K562 (cell line): Measurements from ENCODE around the gene SHLD1. TPM values are rescaled to one million over a fixed set of nuclear protein-coding genes. Genes with fewer than 3 reads are reported as not detected.
A peak's percentile ranks its signal among the peaks of the same experiment; 100 is the strongest.

ENCODE experiments used
- ATAC-seq: fragments of 200-7000 bp; cut with Tn5 transposase; 3 replicates; pipeline ENCODE4 v1.9.1; 2020; ENCODE audit warnings: moderate library complexity
- BruUV-seq: library from RNA; stranded (reverse); fragments of 400-500 nt; replicated peaks from 2 replicates; lab custom pipeline; 2021; lab: Mats Ljungman, UMichigan
- CTCF ChIA-PET: fragments of 300-600 bp; formaldehyde crosslinking; extraction: SDS; loops from one replicate; lab custom pipeline; 2021; ENCODE audit warnings: low intra/inter-chr PET ratio; lab: Yijun Ruan, JAX
- POLR2A ChIA-PET: fragments of 300-600, 350-650 bp; sonication (Branson Sonifier 250); formaldehyde crosslinking; extraction: SDS; loops from one replicate; lab custom pipeline; 2021; ENCODE audit warnings: antibody characterized with exemption, inconsistent platforms; lab: Yijun Ruan, JAX
- DNase-seq, 4 experiments: peaks; one replicate each; pipeline versions ENCODE4 v3.0.0 to v3.0.0-alpha.2; 2011 to 2018; ENCODE audit warnings: low spot score in 3 of 4, mixed read lengths in 3 of 4; ENCODE audit errors: extremely low read depth in 1 of 4
- FAIRE-seq: peaks from 2 replicates; lab custom pipeline; 2011; peaks lifted over from hg19 to GRCh38; lab: Jason Lieb, UNC
- H2AFZ ChIP-seq: 2 replicates; pipeline ENCODE4 v1.6.0; 2011; ENCODE audit warnings: low read depth, low read length, control low read depth, inconsistent platforms
- H3K27ac ChIP-seq: fragments of 200-600 bp; 3 replicates; pipeline ENCODE4 v1.8.0; 2011; ENCODE audit warnings: low read depth, mild to moderate bottlenecking, control low read depth, inconsistent platforms, low read length, moderate library complexity, mixed read lengths; ENCODE audit errors: extremely low read depth
- H3K27me3 ChIP-seq, 2 experiments: fragments of 300-600 bp in 1 of 2; 2 replicates in 1 of 2; 3 replicates in 1 of 2; pipeline versions ENCODE4 v1.6.0 to v1.8.0; 2011; ENCODE audit warnings: inconsistent platforms in 2 of 2, low read length in 2 of 2, mild to moderate bottlenecking in 1 of 2, mixed read lengths in 1 of 2, moderate library complexity in 1 of 2; ENCODE audit not compliant: control insufficient read depth in 2 of 2, insufficient read depth in 2 of 2
- H3K36me3 ChIP-seq: fragments of 300-600 bp; 3 replicates; pipeline ENCODE4 v1.8.0; 2011; ENCODE audit warnings: mild to moderate bottlenecking, low read length, inconsistent platforms; ENCODE audit not compliant: control insufficient read depth, insufficient read depth
- H3K4me1 ChIP-seq, 2 experiments: fragments of 200-600 bp in 1 of 2; replicated peaks in 1 of 2; 2 replicates in 1 of 2; 3 replicates in 1 of 2; pipeline versions ENCODE4 v1.5.1 to v1.8.0; 2011; ENCODE audit warnings: inconsistent platforms in 2 of 2, low read length in 2 of 2, mild to moderate bottlenecking in 1 of 2, mixed read lengths in 1 of 2, moderate library complexity in 1 of 2; ENCODE audit not compliant: control insufficient read depth in 2 of 2, insufficient read depth in 2 of 2
- H3K4me2 ChIP-seq: 2 replicates; pipeline ENCODE4 v1.6.1; 2011; ENCODE audit warnings: low read length, control low read depth, inconsistent platforms, mixed read lengths; ENCODE audit not compliant: insufficient read depth
- H3K4me3 ChIP-seq: fragments of 200-600 bp; sonication (generic), shearing (Covaris generic); 2 replicates; pipeline ENCODE4 v1.5.1; 2016; ENCODE audit warnings: control low read depth, inconsistent platforms
- H3K79me2 ChIP-seq: fragments of 200-600 bp; 3 replicates; pipeline ENCODE4 v1.8.0; 2011; ENCODE audit warnings: low read length, inconsistent platforms; ENCODE audit not compliant: control insufficient read depth, insufficient read depth
- H3K9ac ChIP-seq, 2 experiments: 2 replicates each; pipeline versions ENCODE4 v1.6.0 to v1.6.1; 2011; ENCODE audit warnings: low read depth in 2 of 2, low read length in 2 of 2, control low read depth in 1 of 2, inconsistent platforms in 1 of 2, mild to moderate bottlenecking in 1 of 2, mixed read lengths in 1 of 2; ENCODE audit not compliant: insufficient read depth in 1 of 2
- H3K9me1 ChIP-seq: one replicate; pipeline ENCODE4 v1.6.0; 2011; ENCODE audit warnings: inconsistent platforms, mild to moderate bottlenecking, low read length, moderate library complexity; ENCODE audit not compliant: control insufficient read depth, insufficient read depth
- H3K9me3 ChIP-seq: replicated peaks from 2 replicates; pipeline ENCODE4 v1.5.1; 2011; ENCODE audit warnings: low read depth, low read length, inconsistent platforms; ENCODE audit not compliant: control insufficient read depth, insufficient read depth
- H4K20me1 ChIP-seq: replicated peaks from 2 replicates; pipeline ENCODE4 v1.6.1; 2011; ENCODE audit warnings: low read length, inconsistent platforms, mixed read lengths; ENCODE audit not compliant: control insufficient read depth, insufficient read depth
- CBFA2T3 ChIP-seq: fragments of 450-650 bp; IDR thresholded peaks from 2 replicates; pipeline ENCODE4 v1.6.1; 2017
- CEBPB ChIP-seq: fragments of 450-650 bp; IDR thresholded peaks from 2 replicates; pipeline ENCODE4 v1.6.1; 2016; ENCODE audit warnings: missing genetic modification characterization, missing compliant biosample characterization
- CHD2 ChIP-seq: IDR thresholded peaks from 2 replicates; pipeline ENCODE4 v1.6.1; 2011; ENCODE audit warnings: low read depth, low read length
- FOXA1 ChIP-seq: fragments of 450-650 bp; IDR thresholded peaks from 2 replicates; pipeline ENCODE4 v1.6.1; 2016; ENCODE audit warnings: mild to moderate bottlenecking, borderline replicate concordance
- L3MBTL2 ChIP-seq: fragments of 450-650 bp; IDR thresholded peaks from 2 replicates; pipeline ENCODE4 v1.6.1; 2016; ENCODE audit warnings: mild to moderate bottlenecking, moderate library complexity
- MYBL2 ChIP-seq, 2 experiments: fragments of 450-650 bp in 1 of 2; sonication (generic) in 1 of 2; formaldehyde crosslinking in 1 of 2; IDR thresholded peaks; 2 replicates each; pipeline versions ENCODE4 v1.6.1 to v1.8.1; 2017 to 2022; ENCODE audit warnings: borderline replicate concordance in 1 of 2, inconsistent platforms in 1 of 2, low read depth in 1 of 2, mild to moderate bottlenecking in 1 of 2, missing genetic modification reagents in 1 of 2, moderate library complexity in 1 of 2
- PHB2 ChIP-seq: fragments of 450-650 bp; IDR thresholded peaks from 2 replicates; pipeline ENCODE4 v1.6.1; 2017; ENCODE audit warnings: low read depth
- RNF2 ChIP-seq: sonication (generic); IDR thresholded peaks from 2 replicates; pipeline ENCODE4 v1.6.1; 2016
- SMC3 ChIP-seq: conservative IDR thresholded peaks from 2 replicates; pipeline ENCODE4 v1.6.1; 2011; ENCODE audit warnings: low read depth, low read length, improper control_type of control experiment; ENCODE audit not compliant: insufficient read depth
- SP1 ChIP-seq: sonication (generic); formaldehyde crosslinking; IDR thresholded peaks from 2 replicates; pipeline ENCODE4 v1.8.1; 2022; ENCODE audit warnings: mild to moderate bottlenecking, missing genetic modification reagents
- TSHZ1 ChIP-seq: fragments of 250-450 bp; sonication (Bioruptor Pico); IDR thresholded peaks from 2 replicates; pipeline ENCODE4 v1.4.0; 2020; ENCODE audit warnings: mild to moderate bottlenecking, moderate library complexity
- ZC3H11A ChIP-seq: IDR thresholded peaks from 2 replicates; pipeline ENCODE4 v1.6.1; 2012; ENCODE audit warnings: low read depth, low read length, improper control_type of control experiment
- ZNF124 ChIP-seq: sonication (generic); formaldehyde crosslinking; IDR thresholded peaks from 2 replicates; pipeline ENCODE4 v1.8.1; 2022; ENCODE audit warnings: missing genetic modification reagents
- ZNF232 ChIP-seq: sonication (generic); formaldehyde crosslinking; IDR thresholded peaks from 2 replicates; pipeline ENCODE4 v1.8.0; 2022; ENCODE audit warnings: mild to moderate bottlenecking, missing genetic modification reagents
- ZNF263 ChIP-seq: sonication (generic); formaldehyde crosslinking; IDR thresholded peaks from 2 replicates; pipeline ENCODE4 v1.8.0; 2022; ENCODE audit warnings: mild to moderate bottlenecking, missing genetic modification reagents, borderline replicate concordance
- ZNF324 ChIP-seq: fragments of 250-450 bp; sonication (Bioruptor Pico); IDR thresholded peaks from 2 replicates; pipeline ENCODE4 v1.4.0; 2020; ENCODE audit warnings: mild to moderate bottlenecking
- ZNF408 ChIP-seq: fragments of 250-450 bp; sonication (Bioruptor Pico); IDR thresholded peaks from 2 replicates; pipeline ENCODE4 v1.4.0; 2020; ENCODE audit warnings: low read depth, mild to moderate bottlenecking, moderate library complexity
- WGBS: fragments of 100-300 bp; shearing (Covaris generic); methylation state at CpG from one replicate; pipeline ENCODE4 v1.1.6; 2016; ENCODE audit warnings: low coverage, mixed read lengths; ENCODE audit not compliant: insufficient coverage; ENCODE audit errors: missing lambda C conversion rate; 5-methylcytosine and 5-hydroxymethylcytosine counted together
- in situ Hi-C: fragments of 300-500 bp; cut with MboI; formaldehyde crosslinking; loops from 4 replicates; pipeline ENCODE4 v1.15.0; 2018; ENCODE audit warnings: inconsistent platforms, mixed read lengths
- intact Hi-C: fragments of 100-400 bp; cut with micrococcal nuclease; formaldehyde crosslinking; loops from 2 replicates; pipeline ENCODE4 v1.14.2; 2022
- polyA plus RNA-seq, 8 experiments: library from polyadenylated mRNA; depleted of rRNA in 4 of 8; stranded (reverse) in 5 of 8; unstranded in 3 of 8; fragments of >200 nt; fragmentation: Nextera tagmentation in 2 of 8; fragmentation: Illumina TruSeq in 1 of 8; extraction: Ambion mirVana in 2 of 8; extraction: Trizol in 1 of 8; gene quantifications; 2 replicates each; pipeline versions ENCODE4 v1.2.1 to v1.2.3, GENCODE V29; 2011 to 2014; ENCODE audit warnings: inconsistent platforms in 1 of 8, missing spikeins in 1 of 8
- total RNA-seq, 7 experiments: library from RNA; depleted of rRNA in 6 of 7; stranded (reverse); fragments of >200 nt in 6 of 7; fragmentation: Illumina TruSeq in 2 of 7; extraction: Trizol in 2 of 7; gene quantifications; 2 replicates each; pipeline versions ENCODE4 v1.2.1 to v1.2.3, GENCODE V29; 2011 to 2021; ENCODE audit warnings: low replicate concordance in 1 of 7
- TF ChIP-seq, protein P1 (sequence below): fragments of 250-450 bp; sonication (Bioruptor Pico); IDR thresholded peaks from 2 replicates; pipeline ENCODE4 v1.8.0; 2022; ENCODE audit warnings: inconsistent platforms, mild to moderate bottlenecking, moderate library complexity, borderline replicate concordance
- TF ChIP-seq, protein P2 (sequence below): fragments of 250-450 bp; sonication (Bioruptor Pico); IDR thresholded peaks from 2 replicates; pipeline ENCODE4 v1.6.1; 2021; ENCODE audit warnings: mild to moderate bottlenecking

SHLD1 gene
- total and polyA plus RNA-seq, 9 of the 15 experiments (the other 6 are each of a cell fraction or from before 2014, with no cell fraction given), result 3.7 to 21.6 (median 8.2) TPM

DNA sequence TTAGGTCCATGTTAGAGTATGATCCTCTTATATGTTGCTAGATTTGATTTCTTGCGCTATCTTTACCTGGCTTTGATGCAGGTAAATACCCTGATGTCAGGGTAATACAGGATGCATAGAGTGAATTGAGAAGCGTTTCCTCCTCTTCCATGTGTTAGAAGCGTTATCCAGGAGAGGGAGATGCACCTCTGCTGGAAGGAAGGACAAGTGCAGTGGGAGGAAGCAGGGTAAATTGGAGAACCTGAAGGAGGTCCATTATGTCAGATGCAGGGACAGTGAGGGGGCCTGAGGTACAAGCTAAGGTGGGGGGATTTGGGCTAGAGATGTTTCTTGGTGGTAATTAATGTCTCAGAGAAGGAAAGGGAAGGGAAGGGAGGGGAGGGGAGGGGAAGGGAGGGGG is 7.7 kb downstream of the SHLD1 start:
- Histone ChIP-seq H3K9me3 (no peaks in the 10 kb centered on the region), H3K9me1 (no peaks in the 10 kb centered on the region), H3K4me2 (no peak overlapping the region), H2AFZ (no peak overlapping the region), H3K4me1 (peaks cover 9 to 15% of the 10 kb centered on the region in 2 experiments; a peak in 4 of 5 replicates), H3K27ac (no peak overlapping the region), H4K20me1 (no peaks in the 10 kb centered on the region), H3K4me3 (no peak overlapping the region), H3K79me2 (no peaks in the 10 kb centered on the region), H3K36me3 (peaks cover 6% of the 10 kb centered on the region; the same call in 2 of the 3 replicates), H3K27me3 (no peaks in the 10 kb centered on the region), H3K9ac (no peak overlapping the region)
- ChIA-PET POLR2A (no interaction called here), CTCF (no interaction called here)
- WGBS, result 68% methylated on average over 3 of the region's 3 CpGs
- TF ChIP-seq ZNF124 (CRISPR knock-in tag), result no peak
- TF ChIP-seq CHD2, result no peak
- no peak for TF ChIP-seq MYBL2 (IDR thresholded peaks at IDR 0.05; ENCODE audit: low read depth)
- TF ChIP-seq MYBL2 (CRISPR knock-in tag; IDR thresholded peaks at IDR 0.05; ENCODE audit: borderline replicate concordance), result no peak
- no peak for TF ChIP-seq SP1 (CRISPR knock-in tag)
- TF ChIP-seq FOXA1, result no peak
- TF ChIP-seq L3MBTL2, result no peak
- TF ChIP-seq TSHZ1 (CRISPR knock-in tag), result no peak
- TF ChIP-seq CEBPB (tag), result no peak
- TF ChIP-seq ZC3H11A, result no peak
- TF ChIP-seq CBFA2T3, result no peak
- no peak for TF ChIP-seq RNF2
- no peak for TF ChIP-seq ZNF408 (CRISPR knock-in tag)
- TF ChIP-seq PHB2, result no peak
- TF ChIP-seq ZNF324 (CRISPR knock-in tag), result no peak
- TF ChIP-seq SMC3, result no peak
- TF ChIP-seq, protein P1, sequence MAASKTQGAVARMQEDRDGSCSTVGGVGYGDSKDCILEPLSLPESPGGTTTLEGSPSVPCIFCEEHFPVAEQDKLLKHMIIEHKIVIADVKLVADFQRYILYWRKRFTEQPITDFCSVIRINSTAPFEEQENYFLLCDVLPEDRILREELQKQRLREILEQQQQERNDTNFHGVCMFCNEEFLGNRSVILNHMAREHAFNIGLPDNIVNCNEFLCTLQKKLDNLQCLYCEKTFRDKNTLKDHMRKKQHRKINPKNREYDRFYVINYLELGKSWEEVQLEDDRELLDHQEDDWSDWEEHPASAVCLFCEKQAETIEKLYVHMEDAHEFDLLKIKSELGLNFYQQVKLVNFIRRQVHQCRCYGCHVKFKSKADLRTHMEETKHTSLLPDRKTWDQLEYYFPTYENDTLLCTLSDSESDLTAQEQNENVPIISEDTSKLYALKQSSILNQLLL (CRISPR knock-in tag), result no peak
- TF ChIP-seq ZNF263, result no peak
- TF ChIP-seq, protein P2, sequence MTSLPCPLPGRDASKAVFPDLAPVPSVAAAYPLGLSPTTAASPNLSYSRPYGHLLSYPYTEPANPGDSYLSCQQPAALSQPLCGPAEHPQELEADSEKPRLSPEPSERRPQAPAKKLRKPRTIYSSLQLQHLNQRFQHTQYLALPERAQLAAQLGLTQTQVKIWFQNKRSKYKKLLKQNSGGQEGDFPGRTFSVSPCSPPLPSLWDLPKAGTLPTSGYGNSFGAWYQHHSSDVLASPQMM (CRISPR knock-in tag), result no peak
- TF ChIP-seq ZNF232 (CRISPR knock-in tag), result no peak
- intact Hi-C loops (no loop called here), in situ Hi-C loops (no loop called here)
- DNase-seq (peak in 1 of 4 experiments; percentile 11), FAIRE-seq (no peak), ATAC-seq (no peak)
- no TSS peak for BruUV-seq
